H9 (cell line): ENCODE measurements around the gene CST11. TPM values are rescaled to one million over a fixed set of nuclear protein-coding genes. Genes with fewer than 3 reads are reported as not detected.

Experiments
- DNase-seq: peaks from one replicate; pipeline ENCODE4 v3.0.0-alpha.2; 2017
- H2AFZ ChIP-seq: one replicate; pipeline ENCODE4 v1.6.1; 2013; ENCODE audit warnings: mild to moderate bottlenecking, low read length, control low read depth, moderate library complexity
- H2AK5ac ChIP-seq: 2 replicates; pipeline ENCODE4 v1.6.1; 2013; ENCODE audit warnings: low read length, control low read depth, mixed read lengths; ENCODE audit not compliant: insufficient read length
- H2BK120ac ChIP-seq: one replicate; pipeline ENCODE4 v1.6.1; 2013; ENCODE audit warnings: low read depth, mild to moderate bottlenecking, low read length, control low read depth, inconsistent platforms; ENCODE audit not compliant: poor library complexity, severe bottlenecking
- H2BK12ac ChIP-seq: 2 replicates; pipeline ENCODE4 v1.6.1; 2013; ENCODE audit warnings: low read length, control low read depth, mixed read lengths, low read depth; ENCODE audit not compliant: insufficient read length
- H2BK15ac ChIP-seq: 2 replicates; pipeline ENCODE4 v1.6.1; 2013; ENCODE audit warnings: low read depth, low read length, control low read depth
- H2BK20ac ChIP-seq: one replicate; pipeline ENCODE4 v1.6.1; 2013; ENCODE audit warnings: low read depth, mild to moderate bottlenecking, low read length, control low read depth, inconsistent platforms; ENCODE audit not compliant: poor library complexity, severe bottlenecking
- H2BK5ac ChIP-seq: 2 replicates; pipeline ENCODE4 v1.6.1; 2013; ENCODE audit warnings: low read length, control low read depth, mixed read lengths; ENCODE audit not compliant: insufficient read length
- H3K14ac ChIP-seq: 2 replicates; pipeline ENCODE4 v1.6.1; 2013; ENCODE audit warnings: low read length, control low read depth; ENCODE audit not compliant: insufficient read depth
- H3K18ac ChIP-seq: 2 replicates; pipeline ENCODE4 v1.6.1; 2013; ENCODE audit warnings: low read depth, mild to moderate bottlenecking, mixed read lengths, low read length, control low read depth; ENCODE audit not compliant: insufficient read length
- H3K23ac ChIP-seq: 2 replicates; pipeline ENCODE4 v1.6.1; 2013; ENCODE audit warnings: low read length, control low read depth, mixed read lengths, low read depth; ENCODE audit not compliant: insufficient read length
- H3K23me2 ChIP-seq: 2 replicates; pipeline ENCODE4 v1.6.1; 2013; ENCODE audit warnings: low read depth, mild to moderate bottlenecking, mixed read lengths, low read length, control low read depth; ENCODE audit not compliant: insufficient read length, poor library complexity, severe bottlenecking
- H3K27ac ChIP-seq: 2 replicates; pipeline ENCODE4 v1.5.1; 2013; ENCODE audit warnings: low read length, control low read depth, mixed read lengths, low read depth; ENCODE audit not compliant: insufficient read length
- H3K27me3 ChIP-seq: 2 replicates; pipeline ENCODE4 v1.6.1; 2013; ENCODE audit warnings: low read length, control low read depth, inconsistent platforms; ENCODE audit not compliant: insufficient read depth
- H3K4ac ChIP-seq: 2 replicates; pipeline ENCODE4 v1.6.1; 2013; ENCODE audit warnings: low read depth, mild to moderate bottlenecking, control low read depth, inconsistent platforms, low read length, moderate library complexity
- H3K4me1 ChIP-seq: 2 replicates; pipeline ENCODE4 v1.6.1; 2013; ENCODE audit warnings: low read length, control low read depth, inconsistent platforms; ENCODE audit not compliant: insufficient read depth
- H3K4me2 ChIP-seq: 2 replicates; pipeline ENCODE4 v1.6.1; 2013; ENCODE audit warnings: low read length, control low read depth, mixed read lengths; ENCODE audit not compliant: insufficient read length, insufficient read depth
- H3K56ac ChIP-seq: 2 replicates; pipeline ENCODE4 v1.6.1; 2013; ENCODE audit warnings: low read depth, mild to moderate bottlenecking, mixed read lengths, low read length, control low read depth; ENCODE audit not compliant: insufficient read length
- H3K79me1 ChIP-seq: 2 replicates; pipeline ENCODE4 v1.6.1; 2013; ENCODE audit warnings: low read depth, mild to moderate bottlenecking, moderate library complexity, low read length, control low read depth, inconsistent platforms; ENCODE audit not compliant: insufficient read depth, poor library complexity, severe bottlenecking
- H3K79me2 ChIP-seq: 2 replicates; pipeline ENCODE4 v1.6.1; 2013; ENCODE audit warnings: low read length, control low read depth, inconsistent platforms; ENCODE audit not compliant: insufficient read depth
- H3K9ac ChIP-seq: 2 replicates; pipeline ENCODE4 v1.6.1; 2013; ENCODE audit warnings: low read length, control low read depth, mixed read lengths; ENCODE audit not compliant: insufficient read length; ENCODE audit errors: extremely low read depth
- H3K9me3 ChIP-seq: one replicate; pipeline ENCODE4 v1.6.1; 2013; ENCODE audit warnings: low read depth, low read length, inconsistent platforms; ENCODE audit not compliant: control insufficient read depth
- H3T11ph ChIP-seq: one replicate; pipeline ENCODE4 v1.6.1; 2013; ENCODE audit warnings: mild to moderate bottlenecking, low read length, control low read depth, inconsistent platforms
- H4K20me1 ChIP-seq: one replicate; pipeline ENCODE4 v1.6.1; 2013; ENCODE audit not compliant: control insufficient read depth, insufficient read length, insufficient read depth
- H4K5ac ChIP-seq: 2 replicates; pipeline ENCODE4 v1.6.1; 2013; ENCODE audit warnings: low read depth, mild to moderate bottlenecking, mixed read lengths, low read length, control low read depth; ENCODE audit not compliant: insufficient read length
- H4K8ac ChIP-seq: replicated peaks from 2 replicates; pipeline ENCODE4 v1.6.1; 2013; ENCODE audit warnings: low read length, control low read depth, mixed read lengths, low read depth; ENCODE audit not compliant: insufficient read length
- H4K91ac ChIP-seq: 2 replicates; pipeline ENCODE4 v1.6.1; 2013; ENCODE audit warnings: low read depth, mild to moderate bottlenecking, moderate library complexity, mixed read lengths, low read length, control low read depth; ENCODE audit not compliant: insufficient read length
- H3K27ac Mint-ChIP-seq, 3 experiments: 2 replicates in 2 of 3; 3 replicates in 1 of 3; pipeline ENCODE4 v1.8.0; 2020 to 2021; ENCODE audit warnings: mixed read lengths in 3 of 3, mild to moderate bottlenecking in 1 of 3, moderate library complexity in 1 of 3
- H3K27me3 Mint-ChIP-seq: 2 replicates; pipeline ENCODE4 v1.8.0; 2021; ENCODE audit warnings: low read depth, mild to moderate bottlenecking, moderate library complexity, mixed read lengths
- H3K36me3 Mint-ChIP-seq, 3 experiments: 2 replicates in 2 of 3; 3 replicates in 1 of 3; pipeline ENCODE4 v1.8.0; 2020 to 2021; ENCODE audit warnings: low read depth in 3 of 3, mixed read lengths in 3 of 3; ENCODE audit not compliant: insufficient read depth in 1 of 3
- H3K4me1 Mint-ChIP-seq, 2 experiments: 2 replicates each; pipeline ENCODE4 v1.8.0; 2020; ENCODE audit warnings: mixed read lengths in 2 of 2
- H3K4me3 Mint-ChIP-seq, 2 experiments: 2 replicates in 1 of 2; 3 replicates in 1 of 2; pipeline ENCODE4 v1.8.0; 2020 to 2021; ENCODE audit warnings: mild to moderate bottlenecking in 2 of 2, mixed read lengths in 2 of 2, moderate library complexity in 1 of 2
- H3K9me3 Mint-ChIP-seq, 2 experiments: 2 replicates in 1 of 2; 3 replicates in 1 of 2; pipeline ENCODE4 v1.8.0; 2020; ENCODE audit warnings: mild to moderate bottlenecking in 2 of 2, mixed read lengths in 2 of 2, moderate library complexity in 1 of 2
- WGBS: extraction: QIAGEN DNeasy Blood & Tissue Kit; methylation state at CpG from one replicate; pipeline ENCODE4 v1.1.7; 2013; ENCODE audit warnings: missing lambda C conversion rate, low lambda C conversion rate, mixed read lengths; ENCODE audit not compliant: insufficient read length; ENCODE audit errors: extremely low coverage; 5-methylcytosine and 5-hydroxymethylcytosine counted together
- total RNA-seq: library from RNA; stranded (reverse); gene quantifications from 2 replicates; pipeline ENCODE4 v1.2.1, GENCODE V29; 2021
- TF ChIP-seq, protein P1 (sequence below): fragments of 200-600 bp; sonication (generic); conservative IDR thresholded peaks from 3 replicates; pipeline ENCODE4 v1.8.0; 2021; ENCODE audit warnings: antibody characterized with exemption, mild to moderate bottlenecking

CST11 gene
- total RNA-seq, 1 experiment from 2014 or later: not detected

DNA sequence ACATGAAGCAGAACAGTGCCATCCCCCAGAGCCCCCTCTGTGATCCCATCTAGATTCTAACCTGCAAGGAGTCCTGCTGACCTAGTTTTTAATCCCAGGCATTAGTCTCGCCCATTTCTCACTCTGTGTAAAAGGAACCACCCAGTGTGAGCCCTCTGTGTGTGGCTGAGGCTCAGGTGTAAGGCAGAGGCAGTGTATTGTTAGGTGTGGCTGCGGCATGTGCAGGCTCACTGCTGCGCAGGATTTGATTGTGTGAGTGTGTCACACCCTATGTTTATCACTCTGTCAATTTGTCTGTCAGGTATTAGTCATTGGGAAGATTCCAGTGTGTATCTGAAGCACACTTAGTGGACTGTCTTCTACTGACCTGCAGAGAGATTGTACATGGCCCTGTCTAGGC lies 24.5 kb upstream of the CST11 start:
- DNase-seq: no peak
- Histone ChIP-seq H3K23ac (no peak overlapping the region), H3K27ac (no peak overlapping the region), H3T11ph (no peak overlapping the region), H4K91ac (no peak overlapping the region), H3K9ac (no peak overlapping the region), H2BK5ac (no peak overlapping the region), H3K18ac (no peak overlapping the region), H2BK15ac (no peak overlapping the region), H4K5ac (no peak overlapping the region), H3K79me1 (no peaks in the 10 kb centered on the region), H3K4ac (no peak overlapping the region), H2AK5ac (no peak overlapping the region), H3K4me2 (no peak overlapping the region), H3K27me3 (no peaks in the 10 kb centered on the region), H3K79me2 (no peaks in the 10 kb centered on the region), H2BK120ac (no peak overlapping the region), H2BK20ac (no peak overlapping the region), H3K9me3 (no peaks in the 10 kb centered on the region), H4K20me1 (no peaks in the 10 kb centered on the region), H3K14ac (no peak overlapping the region), H4K8ac (no peak overlapping the region), H3K4me1 (peaks cover 4% of the 10 kb centered on the region; the same call in 1 of the 2 replicates), H3K56ac (no peak overlapping the region), H2BK12ac (no peak overlapping the region), H3K23me2 (no peaks in the 10 kb centered on the region), H2AFZ (no peak overlapping the region)
- H3K4me3 Mint-ChIP-seq: no peak overlapping the region
- 0 out of 7 replicates have a peak, but pooled peaks cover 0 to 3% (median 0%) of the 10 kb centered on the region in 3 experiments for H3K36me3 Mint-ChIP-seq
- TF ChIP-seq, protein P1, sequence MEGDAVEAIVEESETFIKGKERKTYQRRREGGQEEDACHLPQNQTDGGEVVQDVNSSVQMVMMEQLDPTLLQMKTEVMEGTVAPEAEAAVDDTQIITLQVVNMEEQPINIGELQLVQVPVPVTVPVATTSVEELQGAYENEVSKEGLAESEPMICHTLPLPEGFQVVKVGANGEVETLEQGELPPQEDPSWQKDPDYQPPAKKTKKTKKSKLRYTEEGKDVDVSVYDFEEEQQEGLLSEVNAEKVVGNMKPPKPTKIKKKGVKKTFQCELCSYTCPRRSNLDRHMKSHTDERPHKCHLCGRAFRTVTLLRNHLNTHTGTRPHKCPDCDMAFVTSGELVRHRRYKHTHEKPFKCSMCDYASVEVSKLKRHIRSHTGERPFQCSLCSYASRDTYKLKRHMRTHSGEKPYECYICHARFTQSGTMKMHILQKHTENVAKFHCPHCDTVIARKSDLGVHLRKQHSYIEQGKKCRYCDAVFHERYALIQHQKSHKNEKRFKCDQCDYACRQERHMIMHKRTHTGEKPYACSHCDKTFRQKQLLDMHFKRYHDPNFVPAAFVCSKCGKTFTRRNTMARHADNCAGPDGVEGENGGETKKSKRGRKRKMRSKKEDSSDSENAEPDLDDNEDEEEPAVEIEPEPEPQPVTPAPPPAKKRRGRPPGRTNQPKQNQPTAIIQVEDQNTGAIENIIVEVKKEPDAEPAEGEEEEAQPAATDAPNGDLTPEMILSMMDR: no peak
- no CpG with 5 or more reads among the region's 3 CpGs for WGBS
- no peak overlapping the region for H3K27ac Mint-ChIP-seq
- H3K27me3 Mint-ChIP-seq: peaks cover 5% of the 10 kb centered on the region
- H3K4me1 Mint-ChIP-seq: peaks cover 25 to 28% of the 10 kb centered on the region in 2 experiments
- peaks cover 6 to 9% of the 10 kb centered on the region in 2 experiments; a peak in 3 of 5 replicates for H3K9me3 Mint-ChIP-seq
